ENCODE results near the gene TTL. TPM values are rescaled to one million over a fixed set of nuclear protein-coding genes. Genes with fewer than 3 reads are reported as not detected.
"Not testable (repeated sequence)": the region's sequence is repeated elsewhere in the genome, so short reads cannot be mapped to it uniquely, and the experiment has no call there.

Gene TTL
- total RNA-seq, 1 experiment from 2014 or later, result 47.7 TPM

GRCh38 chr2:112542984-112543661 lies 61.2 kb downstream of the TTL start:
- peaks cover 19% of the 10 kb centered on the region for H3K36me3 ChIP-seq
- peak in 1 of 2 experiments; percentile 14 for DNase-seq (ENCODE audit: low read depth in 1 of 2, low spot score in 2 of 2)

GRCh38 chr2:112547333-112547732 lies 65.4 kb downstream of the TTL start:
- Histone ChIP-seq H3K27ac (no peak overlapping the region), H3K4me3 (no peak overlapping the region), H3K9me3 (replicated peaks) (no peaks in the 10 kb centered on the region), H3K27me3 (replicated peaks) (no peaks in the 10 kb centered on the region), H3K4me1 (replicated peaks) (peaks cover 3% of the 10 kb centered on the region; the same call in 1 of the 2 replicates), H3K36me3 (peaks cover 43% of the 10 kb centered on the region)
- no peak for DNase-seq (ENCODE audit: low read depth in 1 of 2, low spot score in 2 of 2)

More at GRCh38 chr2:112542984-112543661, 61.2 kb downstream of the TTL start:
- no peaks in the 10 kb centered on the region for H3K9me3 ChIP-seq (replicated peaks)
- H3K4me3 ChIP-seq, result peak overlapping the region; percentile 71
- no peaks in the 10 kb centered on the region for H3K27me3 ChIP-seq (replicated peaks)
- no peak overlapping the region for H3K27ac ChIP-seq
- peaks cover 8% of the 10 kb centered on the region for H3K4me1 ChIP-seq (replicated peaks)

- no peak for DNase-seq (ENCODE audit: low read depth in 1 of 2, low spot score in 2 of 2)
- no peaks in the 10 kb centered on the region for H3K9me3 ChIP-seq (replicated peaks)
- H3K27me3 ChIP-seq (replicated peaks), result no peaks in the 10 kb centered on the region
- H3K4me1 ChIP-seq (replicated peaks), result no peaks in the 10 kb centered on the region
- H3K27ac ChIP-seq, result no peak overlapping the region
- peaks cover 59% of the 10 kb centered on the region for H3K36me3 ChIP-seq
- H3K4me3 ChIP-seq, result no peak overlapping the region
Measured at GRCh38 chr2:112548980-112549379, 67.0 kb downstream of the TTL start.

GRCh38 chr2:112566104-112566503 lies 84.1 kb downstream of the TTL start:
- H3K9me3 ChIP-seq (replicated peaks), result no peaks in the 10 kb centered on the region
- peaks cover 57% of the 10 kb centered on the region for H3K36me3 ChIP-seq
- no peaks in the 10 kb centered on the region for H3K27me3 ChIP-seq (replicated peaks)
- no peak overlapping the region for H3K27ac ChIP-seq
- no peaks in the 10 kb centered on the region for H3K4me1 ChIP-seq (replicated peaks)
- DNase-seq (ENCODE audit: low read depth in 1 of 2, low spot score in 2 of 2), result no peak
- H3K4me3 ChIP-seq, result no peak overlapping the region

GRCh38 chr2:112566508-112566907 lies 84.6 kb downstream of the TTL start:
- DNase-seq (ENCODE audit: low read depth in 1 of 2, low spot score in 2 of 2); H3K27ac ChIP-seq; H3K9me3 ChIP-seq (replicated peaks); H3K4me3 ChIP-seq; H3K4me1 ChIP-seq (replicated peaks); H3K27me3 ChIP-seq (replicated peaks): not testable (repeated sequence)
- peaks cover 57% of the 10 kb centered on the region for H3K36me3 ChIP-seq

GRCh38 chr2:112572005-112572404 lies 90.0 kb downstream of the TTL start:
- H3K36me3 ChIP-seq, result peaks cover 79% of the 10 kb centered on the region
- H3K27ac ChIP-seq, result no peak overlapping the region
- no peak overlapping the region for H3K4me3 ChIP-seq
- H3K4me1 ChIP-seq (replicated peaks), result no peaks in the 10 kb centered on the region
- H3K27me3 ChIP-seq (replicated peaks), result no peaks in the 10 kb centered on the region
- H3K9me3 ChIP-seq (replicated peaks), result no peaks in the 10 kb centered on the region
- no peak for DNase-seq (ENCODE audit: low read depth in 1 of 2, low spot score in 2 of 2)

GRCh38 chr2:112577756-112578155 lies 95.8 kb downstream of the TTL start:
- DNase-seq (ENCODE audit: low read depth in 1 of 2, low spot score in 2 of 2), result no peak
- Histone ChIP-seq H3K36me3 (peaks cover 32% of the 10 kb centered on the region), H3K9me3 (replicated peaks) (no peaks in the 10 kb centered on the region), H3K27me3 (replicated peaks) (no peaks in the 10 kb centered on the region), H3K4me3 (no peak overlapping the region), H3K27ac (no peak overlapping the region), H3K4me1 (replicated peaks) (no peaks in the 10 kb centered on the region)

GRCh38 chr2:112579241-112579640 lies 97.3 kb downstream of the TTL start:
- H3K27me3 ChIP-seq (replicated peaks), result no peaks in the 10 kb centered on the region
- H3K9me3 ChIP-seq (replicated peaks), result no peaks in the 10 kb centered on the region
- peaks cover 3% of the 10 kb centered on the region; the same call in 1 of the 2 replicates for H3K4me1 ChIP-seq (replicated peaks)
- H3K36me3 ChIP-seq, result peaks cover 21% of the 10 kb centered on the region
- no peak overlapping the region for H3K4me3 ChIP-seq
- DNase-seq (ENCODE audit: low read depth in 1 of 2, low spot score in 2 of 2), result peak in 1 of 2 experiments; percentile 33
- no peak overlapping the region for H3K27ac ChIP-seq

- DNase-seq (ENCODE audit: low read depth in 1 of 2, low spot score in 2 of 2), result no peak
- H3K4me1 ChIP-seq (replicated peaks), result peaks cover 7% of the 10 kb centered on the region
- no peak overlapping the region for H3K4me3 ChIP-seq
- H3K36me3 ChIP-seq, result peaks cover 15% of the 10 kb centered on the region; the same call in 1 of the 2 replicates
- H3K27me3 ChIP-seq (replicated peaks), result no peaks in the 10 kb centered on the region
- H3K27ac ChIP-seq, result no peak overlapping the region
- H3K9me3 ChIP-seq (replicated peaks), result no peaks in the 10 kb centered on the region
Measured at GRCh38 chr2:112580084-112580483, 98.1 kb downstream of the TTL start.

- peak in 1 of 2 experiments; percentile 62 for DNase-seq (ENCODE audit: low read depth in 1 of 2, low spot score in 2 of 2)
- Histone ChIP-seq H3K27ac (no peak overlapping the region), H3K4me1 (replicated peaks) (peaks cover 12% of the 10 kb centered on the region)
Measured at GRCh38 chr2:112582314-112582746, 100.4 kb downstream of the TTL start.

GRCh38 chr2:112583497-112584133 lies 101.7 kb downstream of the TTL start:
- peak overlapping the region; percentile 55 for H3K4me3 ChIP-seq
- peak overlapping the region; percentile 89 for H3K27ac ChIP-seq
- H3K36me3 ChIP-seq, result peaks cover 4% of the 10 kb centered on the region; the same call in 1 of the 2 replicates
- no peak for DNase-seq (ENCODE audit: low read depth in 1 of 2, low spot score in 2 of 2)
- H3K27me3 ChIP-seq (replicated peaks), result no peaks in the 10 kb centered on the region
- H3K9me3 ChIP-seq (replicated peaks), result no peaks in the 10 kb centered on the region
- peaks cover 12% of the 10 kb centered on the region for H3K4me1 ChIP-seq (replicated peaks)

More at GRCh38 chr2:112582314-112582746, 100.4 kb downstream of the TTL start:
- Histone ChIP-seq H3K9me3 (replicated peaks) (no peaks in the 10 kb centered on the region), H3K36me3 (peaks cover 4% of the 10 kb centered on the region; the same call in 1 of the 2 replicates), H3K27me3 (replicated peaks) (no peaks in the 10 kb centered on the region), H3K4me3 (no peak overlapping the region)

- Histone ChIP-seq H3K4me3 (peak within 1 kb of the TSS; percentile 55), H3K36me3 (peaks cover 4% of the 10 kb centered on the region; the same call in 1 of the 2 replicates), H3K4me1 (replicated peaks) (peaks cover 12% of the 10 kb centered on the region), H3K27ac (peak within 1 kb of the TSS; percentile 89), H3K9me3 (replicated peaks) (no peaks in the 10 kb centered on the region), H3K27me3 (replicated peaks) (no peaks in the 10 kb centered on the region)
- peak; percentile 95 for DNase-seq (ENCODE audit: low read depth in 1 of 2, low spot score in 2 of 2)
Measured at GRCh38 chr2:112584134-112584890, 102.4 kb downstream of the TTL start, which contains the start of gene CHCHD5. Gene CHCHD5, plus strand, starts transcription at chr2:112584609. Its CDS starts 39 bp downstream, at chr2:112584648.

GRCh38 chr2:112584891-112585250 lies 102.9 kb downstream of the TTL start:
- no peaks in the 10 kb centered on the region for H3K9me3 ChIP-seq (replicated peaks)
- no peak for DNase-seq (ENCODE audit: low read depth in 1 of 2, low spot score in 2 of 2)
- peaks cover 12% of the 10 kb centered on the region for H3K4me1 ChIP-seq (replicated peaks)
- H3K27ac ChIP-seq, result peak overlapping the region; percentile 89
- no peaks in the 10 kb centered on the region for H3K27me3 ChIP-seq (replicated peaks)
- peaks cover 4% of the 10 kb centered on the region; the same call in 1 of the 2 replicates for H3K36me3 ChIP-seq
- H3K4me3 ChIP-seq, result peak overlapping the region; percentile 55
